ELF-1 (cell line): ENCODE data around the gene MFAP5.
"Not testable (repeated sequence)": the region's sequence is repeated elsewhere in the genome, so short reads cannot be mapped to it uniquely, and the experiment has no call there.

ENCODE experiments used
- DNase-seq: peaks from one replicate; pipeline ENCODE4 v3.0.0-alpha.2; 2016; ENCODE audit warnings: low read depth, low spot score

Gene MFAP5

GRCh38 chr12:8629486-8630033 lies 33.1 kb downstream of the MFAP5 start:
- no peak for DNase-seq

GRCh38 chr12:8628731-8629130 lies 33.9 kb downstream of the MFAP5 start:
- no peak for DNase-seq

GRCh38 chr12:8624750-8625149 lies 37.9 kb downstream of the MFAP5 start:
- not testable (repeated sequence) for DNase-seq

GRCh38 chr12:8622646-8623045 lies 40.0 kb downstream of the MFAP5 start:
- DNase-seq: no peak

GRCh38 chr12:8615206-8615605 lies 47.4 kb downstream of the MFAP5 start:
- DNase-seq: no peak

GRCh38 chr12:8613881-8614280 lies 48.7 kb downstream of the MFAP5 start:
- DNase-seq: not testable (repeated sequence)

GRCh38 chr12:8612629-8613028 lies 50.0 kb downstream of the MFAP5 start, which contains the start of gene AICDA:
AICDA (minus strand) TSS chr12:8612859; CDS start chr12:8612767, 92 bp downstream.
- no peak for DNase-seq

GRCh38 chr12:8609061-8609570 lies 53.5 kb downstream of the MFAP5 start:
- DNase-seq: no peak

- DNase-seq: no peak
Observed at GRCh38 chr12:8606890-8607289, 55.7 kb downstream of the MFAP5 start.

- no peak for DNase-seq
Observed at GRCh38 chr12:8605057-8605456, 57.6 kb downstream of the MFAP5 start.

GRCh38 chr12:8603856-8604255 lies 58.8 kb downstream of the MFAP5 start:
- no peak for DNase-seq

- DNase-seq: no peak
Observed at GRCh38 chr12:8603286-8603685, 59.3 kb downstream of the MFAP5 start.

- no peak for DNase-seq
Observed at GRCh38 chr12:8596561-8596960, 66.1 kb downstream of the MFAP5 start.
